ENCODE data around the gene SLC7A6OS.

SLC7A6OS gene

GRCh38 chr16:68331879-68332410 lies 21.2 kb upstream of the SLC7A6OS start:
- no peak for TF ChIP-seq EGR1 (IDR thresholded peaks at IDR 0.05)
- no peak for TF ChIP-seq TEAD4 (IDR thresholded peaks at IDR 0.05)
- TF ChIP-seq REST (IDR thresholded peaks at IDR 0.05; ENCODE audit: low read depth): no peak
- no peak for TF ChIP-seq ZBTB7A (IDR thresholded peaks at IDR 0.05; ENCODE audit: low read depth)
- no peak for TF ChIP-seq USF1 (IDR thresholded peaks at IDR 0.05)
- TF ChIP-seq FOXM1 (IDR thresholded peaks at IDR 0.05; ENCODE audit: borderline replicate concordance, low read depth): no peak
- no peak for TF ChIP-seq TAF1 (IDR thresholded peaks at IDR 0.05; ENCODE audit: low read depth)

- TF ChIP-seq TEAD4 (IDR thresholded peaks at IDR 0.05): no peak
- TF ChIP-seq REST (IDR thresholded peaks at IDR 0.05; ENCODE audit: low read depth): no peak
These were observed 18.2 kb upstream of the SLC7A6OS start for GRCh38 chr16:68328860-68329390.

GRCh38 chr16:68328151-68328859 lies 17.6 kb upstream of the SLC7A6OS start:
- TF ChIP-seq USF1 (IDR thresholded peaks at IDR 0.05) (no peak), REST (IDR thresholded peaks at IDR 0.05; ENCODE audit: low read depth) (no peak), MAX (IDR thresholded peaks at IDR 0.05) (0 out of 2 replicates have a peak, but pooled peaks have one; percentile 10), NFIC (IDR thresholded peaks at IDR 0.05) (peak; percentile 36), RAD21 (IDR thresholded peaks at IDR 0.05; ENCODE audit: low read depth) (peak; percentile 93)

- no peak for TF ChIP-seq USF1 (IDR thresholded peaks at IDR 0.05)
- TF ChIP-seq TAF1 (IDR thresholded peaks at IDR 0.05; ENCODE audit: low read depth): no peak
- no peak for TF ChIP-seq RAD21 (IDR thresholded peaks at IDR 0.05; ENCODE audit: low read depth)
- TF ChIP-seq TEAD4 (IDR thresholded peaks at IDR 0.05): no peak
- no peak for TF ChIP-seq MAX (IDR thresholded peaks at IDR 0.05)
- no peak for TF ChIP-seq CEBPB (IDR thresholded peaks at IDR 0.05)
- no peak for TF ChIP-seq ZBTB7A (IDR thresholded peaks at IDR 0.05; ENCODE audit: low read depth)
- TF ChIP-seq FOXM1 (IDR thresholded peaks at IDR 0.05; ENCODE audit: borderline replicate concordance, low read depth): no peak
- TF ChIP-seq NFIC (IDR thresholded peaks at IDR 0.05): no peak
- no peak for TF ChIP-seq TCF12 (IDR thresholded peaks at IDR 0.05; ENCODE audit: low read depth)
- no peak for TF ChIP-seq CREB1 (IDR thresholded peaks at IDR 0.05; ENCODE audit: low read depth)
- no peak for TF ChIP-seq REST (IDR thresholded peaks at IDR 0.05; ENCODE audit: low read depth)
- TF ChIP-seq YY1 (IDR thresholded peaks at IDR 0.05; ENCODE audit: low read depth): no peak
These were observed 14.1 kb upstream of the SLC7A6OS start for GRCh38 chr16:68324780-68325357.

Measured in Ishikawa (cell line).